ENCODE measurements around the gene LMTK2. TPM values are rescaled to one million over a fixed set of nuclear protein-coding genes. Genes with fewer than 3 reads are reported as not detected.

The LMTK2 gene
- polyA plus RNA-seq, 1 donor from 2014 or later, result 11.9 TPM

GRCh38 chr7:98166668-98166970 lies 60.0 kb downstream of the LMTK2 start:
- no peak overlapping the region for H3K27ac ChIP-seq (ENCODE audit: low read length)
- no peak overlapping the region for H3K4me2 ChIP-seq (ENCODE audit: low read length)
- no peaks in the 10 kb centered on the region for H3K9me2 ChIP-seq (ENCODE audit: insufficient read depth, low read length)
- peaks cover 5% of the 10 kb centered on the region for H3K79me2 ChIP-seq (replicated peaks; ENCODE audit: insufficient read depth, low read length)
- H3K9ac ChIP-seq (ENCODE audit: low read length), result no peak overlapping the region
- H3K4me3 ChIP-seq (ENCODE audit: low read length), result no peak overlapping the region
- TF ChIP-seq, protein P1, sequence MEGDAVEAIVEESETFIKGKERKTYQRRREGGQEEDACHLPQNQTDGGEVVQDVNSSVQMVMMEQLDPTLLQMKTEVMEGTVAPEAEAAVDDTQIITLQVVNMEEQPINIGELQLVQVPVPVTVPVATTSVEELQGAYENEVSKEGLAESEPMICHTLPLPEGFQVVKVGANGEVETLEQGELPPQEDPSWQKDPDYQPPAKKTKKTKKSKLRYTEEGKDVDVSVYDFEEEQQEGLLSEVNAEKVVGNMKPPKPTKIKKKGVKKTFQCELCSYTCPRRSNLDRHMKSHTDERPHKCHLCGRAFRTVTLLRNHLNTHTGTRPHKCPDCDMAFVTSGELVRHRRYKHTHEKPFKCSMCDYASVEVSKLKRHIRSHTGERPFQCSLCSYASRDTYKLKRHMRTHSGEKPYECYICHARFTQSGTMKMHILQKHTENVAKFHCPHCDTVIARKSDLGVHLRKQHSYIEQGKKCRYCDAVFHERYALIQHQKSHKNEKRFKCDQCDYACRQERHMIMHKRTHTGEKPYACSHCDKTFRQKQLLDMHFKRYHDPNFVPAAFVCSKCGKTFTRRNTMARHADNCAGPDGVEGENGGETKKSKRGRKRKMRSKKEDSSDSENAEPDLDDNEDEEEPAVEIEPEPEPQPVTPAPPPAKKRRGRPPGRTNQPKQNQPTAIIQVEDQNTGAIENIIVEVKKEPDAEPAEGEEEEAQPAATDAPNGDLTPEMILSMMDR (IDR thresholded peaks at IDR 0.05; ENCODE audit: poor library complexity, severe bottlenecking), result no peak
- TF ChIP-seq POLR2AphosphoS5 (IDR thresholded peaks at IDR 0.05), result no peak
- no peak for TF ChIP-seq MXI1 (conservative IDR thresholded peaks at IDR 0.05; ENCODE audit: poor library complexity, severe bottlenecking)
- TF ChIP-seq EZH2 (IDR thresholded peaks at IDR 0.05; ENCODE audit: borderline replicate concordance, insufficient read depth, low read length, poor library complexity, severe bottlenecking), result no peak
- no peak for TF ChIP-seq EP300 (conservative IDR thresholded peaks at IDR 0.05; ENCODE audit: poor library complexity, severe bottlenecking)
- TF ChIP-seq SMC3 (conservative IDR thresholded peaks at IDR 0.05; ENCODE audit: poor library complexity), result no peak
- TF ChIP-seq REST (IDR thresholded peaks at IDR 0.05; ENCODE audit: borderline replicate concordance), result no peak
- no peak for TF ChIP-seq RAD21 (conservative IDR thresholded peaks at IDR 0.05)
- no peak for TF ChIP-seq TAF1 (IDR thresholded peaks at IDR 0.05; ENCODE audit: low read depth)
- H3K36me3 ChIP-seq (ENCODE audit: insufficient read depth, low read length), result no peaks in the 10 kb centered on the region
- no peaks in the 10 kb centered on the region for H4K20me1 ChIP-seq (ENCODE audit: insufficient read depth)
- no peaks in the 10 kb centered on the region for H3K9me3 ChIP-seq (ENCODE audit: low read length)
- H3F3A ChIP-seq (ENCODE audit: insufficient read depth, low read length, poor library complexity, severe bottlenecking), result no peaks in the 10 kb centered on the region
- no peak overlapping the region for H2AFZ ChIP-seq (ENCODE audit: low read depth, low read length)
- no peaks in the 10 kb centered on the region for H3K27me3 ChIP-seq (ENCODE audit: insufficient read depth, low read depth, low read length)

DNA sequence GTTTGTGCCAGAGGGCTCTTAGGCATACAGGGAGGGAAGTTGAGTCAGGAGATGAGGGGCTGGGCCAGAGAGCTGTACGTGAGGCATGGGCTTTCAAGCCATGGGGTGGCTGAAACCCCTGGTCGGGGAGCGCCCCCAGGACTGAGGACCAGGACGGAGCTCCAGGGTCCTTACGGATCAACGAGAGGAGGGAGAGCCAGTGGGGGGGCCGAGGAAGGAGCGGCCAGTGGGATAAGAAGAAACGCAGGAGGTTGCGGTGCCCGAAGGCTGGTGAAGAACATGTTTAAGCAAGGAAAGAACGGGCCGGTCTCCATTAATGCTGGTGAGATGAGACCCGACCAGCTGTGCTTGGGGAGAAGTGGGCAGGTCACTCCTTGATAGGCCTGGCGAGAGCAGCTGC lies 61.0 kb downstream of the LMTK2 start:
- no peak overlapping the region for H3K9ac ChIP-seq (ENCODE audit: low read length)
- H3K4me3 ChIP-seq (ENCODE audit: low read length), result no peak overlapping the region
- no peaks in the 10 kb centered on the region for H3K36me3 ChIP-seq (ENCODE audit: insufficient read depth, low read length)
- no peaks in the 10 kb centered on the region for H3K27me3 ChIP-seq (ENCODE audit: insufficient read depth, low read depth, low read length)
- no peaks in the 10 kb centered on the region for H3K9me2 ChIP-seq (ENCODE audit: insufficient read depth, low read length)
- no peaks in the 10 kb centered on the region for H4K20me1 ChIP-seq (ENCODE audit: insufficient read depth)
- H3K79me2 ChIP-seq (replicated peaks; ENCODE audit: insufficient read depth, low read length), result peaks cover 5% of the 10 kb centered on the region
- no peaks in the 10 kb centered on the region for H3K9me3 ChIP-seq (ENCODE audit: low read length)
- no peak overlapping the region for H2AFZ ChIP-seq (ENCODE audit: low read depth, low read length)
- H3F3A ChIP-seq (ENCODE audit: insufficient read depth, low read length, poor library complexity, severe bottlenecking), result no peaks in the 10 kb centered on the region
- no peak for TF ChIP-seq EP300 (conservative IDR thresholded peaks at IDR 0.05; ENCODE audit: poor library complexity, severe bottlenecking)
- no peak for TF ChIP-seq SMC3 (conservative IDR thresholded peaks at IDR 0.05; ENCODE audit: poor library complexity)
- TF ChIP-seq POLR2AphosphoS5 (IDR thresholded peaks at IDR 0.05), result no peak
- no peak for TF ChIP-seq TAF1 (IDR thresholded peaks at IDR 0.05; ENCODE audit: low read depth)
- no peak for TF ChIP-seq MXI1 (conservative IDR thresholded peaks at IDR 0.05; ENCODE audit: poor library complexity, severe bottlenecking)
- TF ChIP-seq, protein P1 (IDR thresholded peaks at IDR 0.05; ENCODE audit: poor library complexity, severe bottlenecking), result no peak
- no peak overlapping the region for H3K27ac ChIP-seq (ENCODE audit: low read length)
- no peak overlapping the region for H3K4me2 ChIP-seq (ENCODE audit: low read length)

Measured in neural cell (in vitro differentiated cells).